ENCODE results near the gene TRIM13. TPM values are rescaled to one million over a fixed set of nuclear protein-coding genes. Genes with fewer than 3 reads are reported as not detected.
"Not testable (repeated sequence)": the region's sequence is repeated elsewhere in the genome, so short reads cannot be mapped to it uniquely, and the experiment has no call there.

TRIM13 gene
- total RNA-seq, 2 donors from 2014 or later = 18.0 to 20.9 TPM

GRCh38 chr13:50037788-50038187 is 40.9 kb downstream of the TRIM13 start:
- DNase-seq (ENCODE audit: low spot score) = no peak
- intact Hi-C loops (cut with DNase I) = no loop called here

- DNase-seq (ENCODE audit: low spot score) = no peak
- intact Hi-C loops (cut with DNase I) = no loop called here
Measured at GRCh38 chr13:50038266-50038665, 41.4 kb downstream of the TRIM13 start.

- intact Hi-C loops (cut with DNase I) = no loop called here
- no peak for DNase-seq (ENCODE audit: low spot score)
Measured at GRCh38 chr13:50052478-50052877, 55.6 kb downstream of the TRIM13 start.

- DNase-seq (ENCODE audit: low spot score) = no peak
- intact Hi-C loops (cut with DNase I) = no loop called here
Measured at GRCh38 chr13:50053844-50054243, 57.0 kb downstream of the TRIM13 start.

- DNase-seq (ENCODE audit: low spot score) = no peak
- intact Hi-C loops (cut with DNase I) = no loop called here
Measured at GRCh38 chr13:50055454-50055853, 58.6 kb downstream of the TRIM13 start.

- DNase-seq (ENCODE audit: low spot score) = no peak
- intact Hi-C loops (cut with DNase I) = no loop called here
Measured at GRCh38 chr13:50060718-50061117, 63.9 kb downstream of the TRIM13 start.

- DNase-seq (ENCODE audit: low spot score); intact Hi-C loops (cut with DNase I): not testable (repeated sequence)
Measured at GRCh38 chr13:50062336-50062735, 65.5 kb downstream of the TRIM13 start.

GRCh38 chr13:50065712-50066111 is 68.9 kb downstream of the TRIM13 start:
- intact Hi-C loops (cut with DNase I) = no loop called here
- no peak for DNase-seq (ENCODE audit: low spot score)

Small RNA genes within 50 kb of the gene (microRNA-seq; reads per million reads assigned to microRNA genes)
- gene MIR15A (ENCODE audit: borderline microRNAs expressed in 2 of 2) (1,836 to 4,271 reads per million in 2 donors), gene MIR16-1 (ENCODE audit: borderline microRNAs expressed in 2 of 2) (552 to 716 reads per million in 2 donors), gene MIR3613 (ENCODE audit: borderline microRNAs expressed in 2 of 2) (14.8 to 19.6 reads per million in 2 donors)

Other genes with a start within 250 kb of the TRIM13 start
- 10 to 100 TPM; 38.0 to 54.4 TPM for gene KPNA3, start 204.4 kb upstream of the TRIM13 start, total RNA-seq
- 10 to 100 TPM in 1 of 2 donors, 1 to 10 TPM in 1; 9.1 to 10.8 TPM for gene SPRYD7, start 60.7 kb upstream of the TRIM13 start, total RNA-seq
- under 1 TPM in 1 of 2 donors, not detected in 1; 0.46 TPM for gene KCNRG, start 18.4 kb downstream of the TRIM13 start, total RNA-seq

All from posterior vena cava (tissue), 2 donors.